GM15510 (cell line): ENCODE measurements around the gene RACGAP1.

Experiments used
- POLR2A ChIP-seq: IDR thresholded peaks from 3 replicates; pipeline ENCODE4 v1.6.1; 2011; ENCODE audit warnings: borderline replicate concordance; ENCODE audit not compliant: insufficient read length; ENCODE audit errors: extremely low read depth

RACGAP1 gene

GRCh38 chr12:49974677-49975317, 50.5 kb downstream of the RACGAP1 start:
- no peak for TF ChIP-seq POLR2A

- no peak for TF ChIP-seq POLR2A
Observed at GRCh38 chr12:49974231-49974675, 51.0 kb downstream of the RACGAP1 start.

- TF ChIP-seq POLR2A, result no peak
Observed at GRCh38 chr12:49973361-49973830, 51.9 kb downstream of the RACGAP1 start.

- no peak for TF ChIP-seq POLR2A
Observed at GRCh38 chr12:49972641-49973360, 52.5 kb downstream of the RACGAP1 start, which contains the start of gene AQP6. Gene AQP6, plus strand, starts transcription at chr12:49972947. Its CDS starts 227 bp downstream, at chr12:49973174.

- no peak for TF ChIP-seq POLR2A
Observed at GRCh38 chr12:49972129-49972528, 53.2 kb downstream of the RACGAP1 start.

GRCh38 chr12:49971141-49971540, 54.2 kb downstream of the RACGAP1 start:
- no peak for TF ChIP-seq POLR2A

GRCh38 chr12:49970658-49971057, 54.6 kb downstream of the RACGAP1 start:
- no peak for TF ChIP-seq POLR2A

GRCh38 chr12:49969651-49970429, 55.5 kb downstream of the RACGAP1 start:
- TF ChIP-seq POLR2A, result no peak

- TF ChIP-seq POLR2A, result no peak
Observed at GRCh38 chr12:49969027-49969426, 56.3 kb downstream of the RACGAP1 start.

GRCh38 chr12:49968471-49968870, 56.8 kb downstream of the RACGAP1 start:
- no peak for TF ChIP-seq POLR2A

GRCh38 chr12:49967777-49968250, 57.5 kb downstream of the RACGAP1 start:
- no peak for TF ChIP-seq POLR2A

GRCh38 chr12:49967042-49967776, 58.1 kb downstream of the RACGAP1 start:
- TF ChIP-seq POLR2A, result no peak

- TF ChIP-seq POLR2A, result no peak
Observed at GRCh38 chr12:49966511-49967041, 58.7 kb downstream of the RACGAP1 start.

- no peak for TF ChIP-seq POLR2A
Observed at GRCh38 chr12:49965836-49966235, 59.5 kb downstream of the RACGAP1 start.
